Adipocyte (in vitro differentiated cells): ENCODE results near the gene CFAP251.
"Not testable (repeated sequence)": the region's sequence is repeated elsewhere in the genome, so short reads cannot be mapped to it uniquely, and the experiment has no call there.

Experiments used
- DNase-seq: peaks from one replicate; pipeline ENCODE4 v3.0.0-alpha.2; 2015; ENCODE audit warnings: low read depth
- H3K27me3 ChIP-seq: replicated peaks from 2 replicates; pipeline ENCODE4 v1.7.0; 2013; ENCODE audit warnings: mild to moderate bottlenecking, low read length, moderate library complexity; ENCODE audit not compliant: control insufficient read depth, insufficient read depth
- H3K36me3 ChIP-seq: 2 replicates; pipeline ENCODE4 v1.7.0; 2013; ENCODE audit warnings: low read length, mild to moderate bottlenecking, moderate library complexity; ENCODE audit not compliant: control insufficient read depth, insufficient read depth, severe bottlenecking
- H3K4me1 ChIP-seq: 2 replicates; pipeline ENCODE4 v1.7.0; 2013; ENCODE audit warnings: mild to moderate bottlenecking, low read length, moderate library complexity; ENCODE audit not compliant: control insufficient read depth, insufficient read depth
- H3K4me3 ChIP-seq: 2 replicates; pipeline ENCODE4 v1.7.0; 2013; ENCODE audit warnings: mild to moderate bottlenecking, low read length, moderate library complexity
- H3K9ac ChIP-seq: 2 replicates; pipeline ENCODE4 v1.7.0; 2013; ENCODE audit warnings: mild to moderate bottlenecking, low read length, moderate library complexity
- H3K9me3 ChIP-seq: 2 replicates; pipeline ENCODE4 v1.7.0; 2013; ENCODE audit warnings: mild to moderate bottlenecking, low read length, moderate library complexity; ENCODE audit not compliant: control insufficient read depth

Gene CFAP251

DNA sequence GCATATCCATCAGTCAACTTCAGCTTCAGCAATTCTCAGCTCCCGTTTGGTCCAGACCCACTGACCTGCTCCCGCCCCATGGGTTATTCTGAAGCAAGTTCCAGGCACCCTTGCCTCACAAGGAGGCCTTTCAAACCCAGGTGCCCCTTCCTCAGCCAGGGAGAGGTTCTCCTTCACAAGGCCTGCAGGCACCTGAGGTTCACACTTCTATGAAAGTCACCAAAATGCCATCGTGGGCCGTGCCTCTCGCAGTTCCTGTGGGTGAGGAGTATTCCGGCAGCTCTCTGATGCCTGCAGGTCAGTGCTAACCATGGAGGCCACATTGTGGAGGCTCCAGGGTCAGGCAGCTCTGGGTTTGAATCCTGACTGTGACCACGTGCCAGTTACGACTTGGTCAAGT is 63.1 kb downstream of the CFAP251 start:
- no peak for DNase-seq
- Histone ChIP-seq H3K4me3 (no peak overlapping the region), H3K36me3 (no peaks in the 10 kb centered on the region), H3K9ac (no peak overlapping the region), H3K9me3 (no peaks in the 10 kb centered on the region), H3K27me3 (no peaks in the 10 kb centered on the region), H3K4me1 (no peaks in the 10 kb centered on the region)

DNA sequence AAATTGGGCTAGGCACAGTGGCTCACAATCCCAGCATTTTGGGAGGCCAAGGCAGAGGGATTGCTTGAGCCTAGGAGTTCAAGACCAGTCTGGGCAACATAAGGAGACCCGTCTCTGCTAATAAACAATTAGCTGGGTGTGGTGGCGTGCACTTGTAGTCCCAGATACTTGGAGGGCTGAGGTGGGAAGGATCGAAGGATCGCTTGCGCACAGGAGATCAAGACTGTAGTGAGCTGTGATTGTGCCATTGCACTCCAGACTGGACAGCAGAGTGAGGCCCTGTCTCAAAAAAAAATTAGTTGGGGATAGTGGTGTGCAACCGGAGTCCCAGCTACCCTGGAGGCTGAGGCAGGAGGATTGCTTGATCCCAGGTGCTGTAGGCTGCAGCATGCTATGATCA is 64.6 kb downstream of the CFAP251 start:
- no peak for DNase-seq
- Histone ChIP-seq H3K36me3 (no peaks in the 10 kb centered on the region), H3K27me3 (no peaks in the 10 kb centered on the region), H3K9ac (no peak overlapping the region), H3K9me3 (no peaks in the 10 kb centered on the region), H3K4me3 (no peak overlapping the region), H3K4me1 (no peaks in the 10 kb centered on the region)

DNA sequence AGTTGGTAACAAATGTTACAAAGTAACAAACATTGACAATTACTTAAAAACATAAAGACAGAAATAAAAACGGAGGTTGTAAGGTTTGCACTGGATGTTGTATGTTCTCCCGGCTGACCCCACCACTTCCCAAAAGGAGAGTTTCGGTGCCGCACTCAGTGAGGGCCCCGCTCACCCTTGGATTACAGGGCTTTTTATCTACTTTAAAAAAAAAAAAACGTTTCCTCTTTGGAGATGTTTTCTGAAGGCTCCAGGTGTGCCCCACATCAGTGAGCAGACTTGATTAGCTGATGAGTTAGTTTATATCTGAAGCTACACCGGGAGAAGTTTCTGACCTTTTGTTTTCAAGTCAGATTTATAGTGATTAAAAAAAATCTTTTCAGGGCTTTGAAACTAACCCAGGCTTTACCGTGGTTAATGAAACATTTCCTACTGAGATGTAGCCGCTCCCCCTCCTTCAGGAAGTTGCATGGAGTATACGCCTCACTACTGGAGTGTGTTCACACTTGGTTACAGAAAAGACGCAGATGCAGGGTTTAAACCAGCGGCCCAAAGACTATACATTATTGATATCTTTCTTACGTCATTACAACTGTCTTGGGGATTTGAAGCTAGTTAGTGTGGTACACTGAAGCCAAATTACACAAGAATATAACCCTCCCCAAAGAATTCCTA is 65.3 kb downstream of the CFAP251 start:
- Histone ChIP-seq H3K36me3 (no peaks in the 10 kb centered on the region), H3K27me3 (no peaks in the 10 kb centered on the region), H3K9ac (no peak overlapping the region), H3K4me1 (no peaks in the 10 kb centered on the region), H3K4me3 (no peak overlapping the region), H3K9me3 (no peaks in the 10 kb centered on the region)
- no peak for DNase-seq

DNA sequence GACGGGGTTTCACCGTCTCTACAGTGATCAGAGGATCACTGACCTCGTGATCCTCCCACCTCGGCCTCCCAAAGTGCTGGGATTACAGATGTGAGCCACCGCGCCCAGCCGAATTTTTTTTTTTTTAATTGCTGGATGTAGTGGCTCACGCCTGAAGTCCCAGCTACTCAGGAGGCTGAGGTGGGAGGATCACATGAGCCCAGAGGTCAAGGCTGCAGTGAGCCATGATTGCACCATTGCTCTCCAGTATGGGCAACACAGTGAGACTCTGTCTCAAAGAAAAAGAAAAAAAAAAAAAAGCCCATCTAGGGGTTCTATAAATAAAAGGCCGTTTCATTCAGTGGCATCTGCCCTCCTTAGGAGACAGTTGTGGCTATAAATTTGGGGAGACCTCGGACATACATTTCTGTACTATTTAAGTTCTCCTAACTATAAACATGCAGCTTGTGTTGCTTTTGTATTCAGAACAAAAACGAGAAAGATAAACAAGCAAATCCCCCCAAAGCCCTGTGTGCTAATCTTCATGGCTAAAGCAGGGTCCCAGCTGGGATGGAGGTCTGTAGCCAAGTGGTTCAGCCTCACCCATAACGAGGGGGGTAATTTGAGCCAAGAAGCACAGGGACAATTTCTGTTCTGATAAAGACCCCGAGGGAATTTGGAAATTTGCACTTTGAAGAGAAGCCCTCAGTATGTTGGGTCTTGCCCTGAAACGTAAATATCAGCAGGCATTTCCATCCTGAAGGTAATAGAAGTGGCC is 68.3 kb downstream of the CFAP251 start:
- no peak for DNase-seq
- Histone ChIP-seq H3K36me3 (no peaks in the 10 kb centered on the region), H3K9ac (no peak overlapping the region), H3K4me3 (no peak overlapping the region), H3K27me3 (no peaks in the 10 kb centered on the region), H3K4me1 (peaks cover under 1% of the 10 kb centered on the region), H3K9me3 (no peaks in the 10 kb centered on the region)

DNA sequence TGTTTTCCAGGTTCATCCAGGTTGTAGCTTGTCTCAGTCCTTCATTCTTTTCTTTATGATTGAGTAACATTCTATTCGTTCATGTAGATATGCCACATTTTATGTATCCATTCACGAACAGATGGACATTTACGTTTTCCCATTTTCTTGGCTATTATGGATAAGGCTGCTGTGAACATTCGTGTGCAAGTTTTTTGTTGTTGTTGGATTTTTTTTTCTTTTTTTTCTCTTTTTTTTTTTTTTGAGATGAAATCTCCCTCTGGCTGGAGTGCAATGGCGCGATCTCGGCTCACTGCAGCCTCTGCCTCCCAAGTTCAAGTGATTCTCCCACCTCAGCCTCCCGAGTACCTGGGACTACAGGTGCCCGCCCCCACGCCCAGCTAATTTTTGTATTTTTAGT is 70.1 kb downstream of the CFAP251 start:
- not testable (repeated sequence) for DNase-seq

DNA sequence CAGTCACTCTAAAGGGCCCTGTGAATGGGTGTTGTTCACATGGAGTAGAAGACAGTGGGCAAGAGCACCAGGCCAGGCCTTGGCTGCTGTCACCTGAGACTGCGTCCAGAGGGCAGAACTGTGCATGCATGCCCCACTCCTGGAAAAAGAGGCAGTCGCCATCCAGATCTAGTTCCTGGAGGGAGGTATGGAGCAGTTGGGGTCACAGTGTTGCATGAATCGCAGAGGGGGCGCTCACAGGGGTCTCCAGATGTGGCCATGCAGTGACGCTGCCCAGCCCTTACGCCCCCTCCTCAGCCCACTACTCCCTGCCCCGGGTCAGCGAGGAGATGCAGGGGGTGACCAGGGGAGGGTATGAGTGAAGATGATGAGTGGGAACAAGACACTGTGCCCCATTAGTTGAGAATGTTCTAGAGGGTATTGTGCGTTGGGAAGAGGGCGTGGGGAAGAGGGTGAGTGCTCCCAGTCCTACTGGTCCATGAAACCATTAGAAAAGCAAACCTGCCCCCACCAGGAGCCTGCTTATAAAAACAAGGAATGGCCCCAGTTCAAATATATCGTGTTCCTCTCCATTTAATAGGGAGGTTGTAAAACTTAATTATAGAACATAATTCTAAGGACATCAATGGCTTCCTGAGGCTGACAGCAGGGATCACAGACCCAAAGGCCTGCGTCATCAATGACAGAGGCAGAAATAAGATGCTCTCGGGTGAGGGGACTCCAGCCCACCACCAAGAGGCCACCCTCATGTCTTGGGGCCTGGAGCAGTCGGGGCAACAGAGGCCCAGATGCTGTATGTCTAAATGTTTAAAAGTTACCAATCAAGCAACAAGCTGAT is 71.1 kb downstream of the CFAP251 start:
- Histone ChIP-seq H3K4me1 (peaks cover 9% of the 10 kb centered on the region), H3K9ac (no peak overlapping the region), H3K27me3 (no peaks in the 10 kb centered on the region), H3K9me3 (no peaks in the 10 kb centered on the region), H3K36me3 (no peaks in the 10 kb centered on the region), H3K4me3 (no peak overlapping the region)
- DNase-seq, result no peak

More for the DNA sequence above, 70.1 kb downstream of the CFAP251 start:
- H3K4me3 ChIP-seq, H3K27me3 ChIP-seq, H3K36me3 ChIP-seq, H3K4me1 ChIP-seq, H3K9me3 ChIP-seq, H3K9ac ChIP-seq: not testable (repeated sequence)

DNA sequence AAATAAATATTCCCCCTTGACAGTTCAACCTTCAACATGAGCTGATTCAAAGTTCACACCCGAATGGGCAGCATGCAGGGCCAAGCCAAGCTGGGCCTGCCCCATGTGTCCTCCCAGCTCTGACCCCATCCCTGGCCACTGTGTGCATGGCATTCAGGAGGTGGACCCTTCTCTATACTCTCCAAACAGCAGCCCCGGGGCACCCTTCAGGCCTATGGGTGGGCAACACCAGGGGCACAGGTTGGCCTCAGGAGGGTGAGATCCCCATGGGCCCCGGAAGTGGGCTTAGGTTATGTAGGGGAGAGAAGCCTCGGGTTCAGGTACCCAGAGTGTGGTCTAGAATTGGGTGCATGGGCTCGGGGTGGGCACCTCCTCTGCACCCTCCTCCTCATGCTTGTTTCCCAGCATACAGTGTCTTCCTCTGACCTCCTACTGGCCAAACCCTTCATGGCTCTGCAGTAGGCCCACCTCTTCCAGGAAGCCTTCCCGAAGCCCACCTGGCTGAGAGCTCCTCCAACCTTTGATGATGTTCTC is 71.8 kb downstream of the CFAP251 start:
- DNase-seq, result no peak
- Histone ChIP-seq H3K9me3 (no peaks in the 10 kb centered on the region), H3K36me3 (no peaks in the 10 kb centered on the region)

DNA sequence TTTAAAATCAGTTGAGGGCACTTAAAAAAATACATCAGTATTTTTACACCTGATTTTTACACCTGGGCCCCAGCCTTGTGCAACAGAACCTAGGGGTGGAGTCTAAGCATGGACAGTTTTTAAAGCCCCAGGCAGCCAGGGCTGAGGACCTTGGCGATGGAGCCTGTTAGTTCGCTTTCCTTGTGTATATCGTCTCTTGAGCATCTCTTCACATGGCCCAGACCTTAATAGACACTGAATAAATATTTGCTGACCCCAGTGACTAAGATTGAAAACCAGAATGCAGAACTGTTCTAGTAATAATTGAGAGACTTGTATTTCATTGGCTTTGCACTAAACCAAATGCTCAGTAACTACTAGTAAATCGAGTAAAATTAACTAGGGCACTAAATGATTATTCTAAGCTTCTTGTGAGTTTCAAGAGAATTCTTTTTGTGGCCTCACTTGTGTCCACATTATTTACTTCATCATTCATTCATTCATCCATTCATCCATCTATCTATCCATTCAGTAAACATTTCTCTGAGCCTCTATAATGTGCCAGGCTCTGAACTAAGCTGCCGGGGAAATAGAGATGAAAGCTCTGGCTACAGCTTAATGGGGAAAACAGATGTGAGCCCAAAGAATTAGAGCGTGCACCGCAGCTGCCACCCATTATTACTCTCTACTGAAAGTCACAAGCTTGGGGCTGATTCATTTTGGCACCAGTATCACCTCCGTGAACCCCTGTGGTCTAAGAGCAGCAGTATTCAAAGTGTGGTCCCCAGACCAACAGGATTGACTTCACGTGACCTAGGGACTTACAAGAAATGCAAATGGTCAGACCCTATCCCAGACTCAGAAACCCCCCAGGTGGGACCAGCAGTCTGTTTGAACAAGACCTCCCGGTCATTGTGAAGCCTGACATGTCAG is 72.6 kb downstream of the CFAP251 start:
- no peaks in the 10 kb centered on the region for H3K9me3 ChIP-seq
- DNase-seq, result no peak
- no peaks in the 10 kb centered on the region for H3K36me3 ChIP-seq

More for the DNA sequence above, 71.8 kb downstream of the CFAP251 start:
- no peaks in the 10 kb centered on the region for H3K27me3 ChIP-seq
- no peak overlapping the region for H3K9ac ChIP-seq
- H3K4me3 ChIP-seq, result no peak overlapping the region
- H3K4me1 ChIP-seq, result peaks cover 9% of the 10 kb centered on the region

DNA sequence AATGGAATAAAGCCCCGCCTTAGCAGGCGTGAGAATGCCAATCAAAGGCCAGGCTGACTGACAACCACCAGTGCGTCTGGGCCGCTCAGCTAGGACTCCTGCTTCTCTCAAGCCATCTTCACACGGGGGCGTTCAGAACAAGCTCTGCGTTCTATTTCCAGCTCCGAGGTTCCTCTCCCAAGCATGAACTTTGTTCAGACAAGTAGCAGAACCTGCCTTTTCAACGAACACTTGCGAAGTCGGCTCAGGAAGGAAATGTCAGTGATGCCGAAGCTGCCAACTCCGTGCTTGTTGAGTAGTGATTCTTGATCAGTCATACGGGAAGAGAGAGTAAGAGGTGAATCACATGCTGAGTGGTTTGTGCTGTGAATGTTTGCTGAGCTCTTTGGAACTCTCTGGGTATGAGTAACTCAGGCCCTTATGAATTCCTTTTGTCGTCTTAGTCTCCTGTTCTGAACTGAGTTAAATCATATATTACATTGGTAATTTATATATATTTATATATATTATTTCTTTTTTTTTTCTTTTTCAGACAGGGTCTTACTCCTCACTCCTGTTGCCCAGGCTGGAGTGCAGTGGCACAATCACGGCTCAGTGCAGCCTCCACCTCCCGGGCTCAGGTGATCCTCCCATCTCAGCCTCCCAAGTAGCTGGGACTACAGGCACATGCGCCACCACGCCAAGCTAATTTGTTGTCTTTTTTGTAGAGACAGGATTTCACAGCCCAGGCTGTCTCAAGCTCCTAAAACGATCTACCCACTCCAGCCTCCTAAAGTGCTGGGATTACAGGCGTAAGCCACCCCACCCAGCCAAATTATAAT is 73.9 kb downstream of the CFAP251 start:
- peak overlapping the region; percentile 39 for H3K9ac ChIP-seq
- no peaks in the 10 kb centered on the region for H3K9me3 ChIP-seq
- peak; percentile 78 for DNase-seq
- H3K36me3 ChIP-seq, result no peaks in the 10 kb centered on the region
- H3K27me3 ChIP-seq, result no peaks in the 10 kb centered on the region
- peaks cover 9% of the 10 kb centered on the region for H3K4me1 ChIP-seq
- no peak overlapping the region for H3K4me3 ChIP-seq

More for the DNA sequence above, 72.6 kb downstream of the CFAP251 start:
- no peak overlapping the region for H3K4me3 ChIP-seq
- peaks cover 9% of the 10 kb centered on the region for H3K4me1 ChIP-seq
- no peaks in the 10 kb centered on the region for H3K27me3 ChIP-seq
- no peak overlapping the region for H3K9ac ChIP-seq
